BLaER1 treated with 17β-estradiol and CSF1 and Interleukin-3, amounts not matched to agents 10 nM and 100 nM (cell line): ENCODE results near the gene CADPS2.

Source experiments
- H3K27ac ChIP-seq, 11 experiments: shearing (Covaris generic); formaldehyde crosslinking; 2 replicates each; pipeline ENCODE4 v1.8.1; 2022
- H3K27me3 ChIP-seq, 11 experiments: shearing (Covaris generic); formaldehyde crosslinking; 2 replicates each; pipeline ENCODE4 v1.8.1; 2022
- H3K36me3 ChIP-seq, 11 experiments: shearing (Covaris generic); formaldehyde crosslinking; 2 replicates each; pipeline ENCODE4 v1.8.1; 2022
- H3K4me1 ChIP-seq, 10 experiments: shearing (Covaris generic); formaldehyde crosslinking; 2 replicates each; pipeline ENCODE4 v1.8.1; 2022
- H3K4me2 ChIP-seq, 11 experiments: shearing (Covaris generic); formaldehyde crosslinking; 2 replicates each; pipeline ENCODE4 v1.8.1; 2022
- H3K4me3 ChIP-seq, 10 experiments: shearing (Covaris generic); formaldehyde crosslinking; 2 replicates each; pipeline ENCODE4 v1.8.1; 2022
- H3K9ac ChIP-seq, 11 experiments: shearing (Covaris generic); formaldehyde crosslinking; 2 replicates each; pipeline ENCODE4 v1.8.1; 2022
- H3K9me3 ChIP-seq, 11 experiments: shearing (Covaris generic); formaldehyde crosslinking; replicated peaks in 1 of 11; 2 replicates each; pipeline ENCODE4 v1.8.1; 2022
- H4K20me1 ChIP-seq, 11 experiments: shearing (Covaris generic); formaldehyde crosslinking; 2 replicates each; pipeline ENCODE4 v1.8.1; 2022
- Cebpa-rat ChIP-seq, 11 experiments: shearing (Covaris generic); IDR thresholded peaks; 2 replicates each; pipeline ENCODE4 v1.8.1; 2022

CADPS2 gene

DNA sequence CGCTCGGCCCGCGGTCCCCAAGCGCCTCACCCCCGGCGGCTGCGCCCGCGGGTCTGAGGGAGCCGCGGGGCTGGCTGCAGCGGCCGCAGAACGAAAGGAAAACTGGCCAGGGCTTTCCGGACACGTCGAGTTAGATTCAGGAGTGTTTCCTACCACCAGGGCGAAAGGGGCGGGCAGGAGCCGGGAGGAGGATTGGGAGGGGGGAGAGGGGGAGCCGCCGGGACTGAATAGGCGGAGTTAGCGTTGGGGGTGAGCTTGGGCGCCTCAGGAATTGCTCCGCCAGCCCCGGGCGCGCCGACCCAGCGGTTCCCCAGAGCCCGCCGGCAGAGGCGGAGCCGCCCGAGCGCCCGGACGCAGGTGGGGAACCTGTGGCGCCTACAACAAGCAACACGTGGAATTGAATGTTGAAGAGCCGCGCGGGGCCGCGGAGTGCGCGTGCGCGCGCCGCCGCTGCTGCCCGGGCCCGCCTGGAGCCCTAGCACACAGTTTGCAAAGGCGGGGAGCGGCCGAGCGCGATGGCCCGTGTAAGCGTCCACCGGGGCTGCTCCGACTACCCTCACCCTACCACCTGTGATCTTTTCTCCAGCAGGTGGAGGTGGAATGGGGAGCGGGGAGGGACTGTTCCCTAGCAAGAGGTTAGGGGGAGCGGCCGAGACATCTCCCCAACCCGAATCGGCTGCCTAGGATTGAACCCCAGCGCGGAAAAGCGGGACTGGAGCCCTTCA is at the start of gene CADPS2:
Gene CADPS2 (minus strand): TSS at position 104 of the 725 bp plus-strand sequence. CDS start 123 bp downstream, outside the sequence.
- no peak within 1 kb of the TSS for H3K27ac ChIP-seq
- H3K4me2 ChIP-seq, result no peak within 1 kb of the TSS
- no peak within 1 kb of the TSS for H3K9ac ChIP-seq

DNA sequence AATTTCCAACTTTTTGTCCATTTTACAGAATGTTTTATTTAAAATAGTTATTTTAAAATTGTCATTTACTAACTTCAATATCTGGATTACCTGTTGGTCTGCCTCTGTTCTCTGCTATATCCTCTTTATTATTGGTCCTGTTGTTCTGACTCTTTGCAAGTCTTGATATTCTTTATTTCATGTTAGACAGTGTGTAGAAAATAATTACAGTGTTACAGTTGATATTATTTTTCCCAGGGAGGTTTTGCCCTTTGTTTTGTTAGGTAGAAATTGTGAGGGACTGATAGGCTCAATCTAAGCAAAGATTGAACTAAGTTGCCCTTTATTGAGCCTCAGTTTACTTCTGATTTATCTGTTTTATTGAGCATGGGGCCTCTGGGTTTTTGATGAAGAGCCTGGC is 49.4 kb upstream of the CADPS2 start:
- no peak for TF ChIP-seq Cebpa-rat (IDR thresholded peaks at IDR 0.05)
- Histone ChIP-seq H3K36me3 (no peaks in the 10 kb centered on the region), H4K20me1 (no peaks in the 10 kb centered on the region), H3K4me2 (no peak overlapping the region), H3K9ac (no peak overlapping the region), H3K9me3 (no peaks in the 10 kb centered on the region), H3K4me1 (no peaks in the 10 kb centered on the region), H3K27me3 (no peaks in the 10 kb centered on the region), H3K4me3 (no peak overlapping the region), H3K27ac (no peak overlapping the region)

More for the DNA sequence above, at the start of gene CADPS2:
- no peak for TF ChIP-seq Cebpa-rat (IDR thresholded peaks at IDR 0.05)
- Histone ChIP-seq H3K27me3 (no peaks in the 10 kb centered on the region; a peak in 1 of 22 replicates), H3K4me3 (no peak within 1 kb of the TSS), H3K9me3 (peaks cover 15 to 23% (median 20%) of the 10 kb centered on the region in 11 experiments), H3K36me3 (no peaks in the 10 kb centered on the region), H4K20me1 (no peaks in the 10 kb centered on the region; a peak in 1 of 22 replicates), H3K4me1 (no peaks in the 10 kb centered on the region)

DNA sequence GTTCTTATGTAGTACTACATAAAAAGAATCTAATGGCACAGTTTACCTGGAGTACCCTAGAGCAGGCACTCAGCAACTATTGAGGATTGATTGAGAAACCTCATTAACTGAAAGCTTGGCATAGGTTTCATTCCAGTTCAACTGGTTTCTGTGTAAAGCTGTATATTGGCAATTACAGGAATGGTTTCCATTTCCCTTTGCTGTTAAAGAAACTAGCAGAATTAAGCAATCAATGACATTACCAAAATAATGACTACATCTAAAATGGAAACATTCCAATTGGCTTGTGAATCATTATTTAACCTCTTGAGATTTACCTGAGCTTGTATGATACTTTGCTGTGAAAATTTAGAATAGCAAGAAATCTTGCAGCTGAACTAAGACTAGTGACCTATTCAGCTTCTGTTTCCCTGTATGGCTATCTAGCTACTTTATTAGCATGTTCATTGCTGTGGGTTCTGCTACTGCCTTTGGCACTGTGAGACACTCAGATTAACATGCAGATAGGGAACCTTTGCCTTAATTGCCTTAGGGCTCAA is 33.5 kb upstream of the CADPS2 start:
- no peak for TF ChIP-seq Cebpa-rat (IDR thresholded peaks at IDR 0.05)
- H3K27me3 ChIP-seq, result no peaks in the 10 kb centered on the region
- H3K27ac ChIP-seq, result no peak overlapping the region
- H3K4me3 ChIP-seq, result no peak overlapping the region
- no peak overlapping the region for H3K4me2 ChIP-seq
- no peak overlapping the region for H3K9ac ChIP-seq
- H3K9me3 ChIP-seq, result no peaks in the 10 kb centered on the region
- H3K4me1 ChIP-seq, result no peaks in the 10 kb centered on the region
- H3K36me3 ChIP-seq, result no peaks in the 10 kb centered on the region
- no peaks in the 10 kb centered on the region for H4K20me1 ChIP-seq

DNA sequence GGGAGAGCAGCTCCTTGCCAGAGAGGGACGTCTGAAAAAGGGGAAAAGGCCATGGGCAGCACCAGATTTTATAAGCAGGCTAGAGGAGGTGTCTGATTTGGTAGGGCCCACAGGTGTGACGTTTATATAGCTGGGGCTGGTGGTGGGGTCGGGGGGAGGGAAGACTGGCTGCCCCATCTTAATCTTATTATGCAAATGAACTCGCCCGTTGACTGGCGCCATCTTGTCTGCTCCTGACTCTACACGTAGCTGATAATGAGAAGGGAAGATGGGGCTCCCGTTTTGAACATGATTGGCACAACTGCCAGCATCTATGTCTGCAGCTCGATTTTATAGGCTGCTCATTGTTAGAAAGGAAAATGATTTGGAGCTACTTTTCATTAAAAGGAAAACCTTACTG is 28.6 kb upstream of the CADPS2 start:
- no peaks in the 10 kb centered on the region for H3K9me3 ChIP-seq
- no peak overlapping the region for H3K4me3 ChIP-seq
- no peaks in the 10 kb centered on the region for H3K36me3 ChIP-seq
- no peak for TF ChIP-seq Cebpa-rat (IDR thresholded peaks at IDR 0.05)
- no peaks in the 10 kb centered on the region for H3K4me1 ChIP-seq
- H3K9ac ChIP-seq, result no peak overlapping the region
- no peak overlapping the region for H3K4me2 ChIP-seq
- H3K27me3 ChIP-seq, result no peaks in the 10 kb centered on the region
- H3K27ac ChIP-seq, result no peak overlapping the region
- H4K20me1 ChIP-seq, result no peaks in the 10 kb centered on the region

- TF ChIP-seq Cebpa-rat (IDR thresholded peaks at IDR 0.05), result no peak
- H3K27ac ChIP-seq, result no peak overlapping the region
- no peak overlapping the region for H3K4me3 ChIP-seq
Observed at GRCh38 chr7:122913608-122914007, 27.3 kb upstream of the CADPS2 start.

GRCh38 chr7:122902751-122903495 is 16.7 kb upstream of the CADPS2 start:
- no peaks in the 10 kb centered on the region for H3K27me3 ChIP-seq
- H3K36me3 ChIP-seq, result no peaks in the 10 kb centered on the region
- no peaks in the 10 kb centered on the region for H3K9me3 ChIP-seq
- no peak overlapping the region for H3K4me2 ChIP-seq
- H3K4me1 ChIP-seq, result peaks cover 0 to 6% (median 0%) of the 10 kb centered on the region in 10 experiments; a peak in 3 of 20 replicates
- no peak overlapping the region for H3K4me3 ChIP-seq
- H4K20me1 ChIP-seq, result no peaks in the 10 kb centered on the region
- TF ChIP-seq Cebpa-rat (IDR thresholded peaks at IDR 0.05), result no peak
- no peak overlapping the region for H3K9ac ChIP-seq
- H3K27ac ChIP-seq, result no peak overlapping the region

More at GRCh38 chr7:122913608-122914007, 27.3 kb upstream of the CADPS2 start:
- H3K27me3 ChIP-seq, result no peaks in the 10 kb centered on the region
- H3K4me1 ChIP-seq, result no peaks in the 10 kb centered on the region
- no peak overlapping the region for H3K4me2 ChIP-seq
- no peak overlapping the region for H3K9ac ChIP-seq
- no peaks in the 10 kb centered on the region for H3K9me3 ChIP-seq
- no peaks in the 10 kb centered on the region for H3K36me3 ChIP-seq
- no peaks in the 10 kb centered on the region for H4K20me1 ChIP-seq

- H3K36me3 ChIP-seq, result no peaks in the 10 kb centered on the region
- H4K20me1 ChIP-seq, result no peaks in the 10 kb centered on the region
- H3K9me3 ChIP-seq, result no peaks in the 10 kb centered on the region
- H3K4me1 ChIP-seq, result peaks cover 0 to 6% (median 0%) of the 10 kb centered on the region in 10 experiments; a peak in 3 of 20 replicates
- no peaks in the 10 kb centered on the region for H3K27me3 ChIP-seq
- H3K4me3 ChIP-seq, result no peak overlapping the region
- TF ChIP-seq Cebpa-rat (IDR thresholded peaks at IDR 0.05), result no peak
- no peak overlapping the region for H3K4me2 ChIP-seq
- no peak overlapping the region for H3K27ac ChIP-seq
- no peak overlapping the region for H3K9ac ChIP-seq
Observed at GRCh38 chr7:122901250-122901649, 15.0 kb upstream of the CADPS2 start.

GRCh38 chr7:122896509-122896908 is 10.2 kb upstream of the CADPS2 start:
- no peak overlapping the region for H3K4me2 ChIP-seq
- H3K27ac ChIP-seq, result no peak overlapping the region
- no peaks in the 10 kb centered on the region for H3K27me3 ChIP-seq
- no peaks in the 10 kb centered on the region for H3K36me3 ChIP-seq
- no peak for TF ChIP-seq Cebpa-rat (IDR thresholded peaks at IDR 0.05)
- no peaks in the 10 kb centered on the region; a peak in 1 of 22 replicates for H4K20me1 ChIP-seq
- no peak overlapping the region for H3K4me3 ChIP-seq
- H3K4me1 ChIP-seq, result peaks cover 0 to under 1% (median 0%) of the 10 kb centered on the region in 10 experiments; a peak in 1 of 20 replicates
- H3K9ac ChIP-seq, result no peak overlapping the region
- H3K9me3 ChIP-seq, result no peaks in the 10 kb centered on the region

- Histone ChIP-seq H3K27me3 (no peaks in the 10 kb centered on the region), H3K4me1 (no peaks in the 10 kb centered on the region), H3K36me3 (no peaks in the 10 kb centered on the region), H3K4me2 (no peak overlapping the region), H4K20me1 (no peaks in the 10 kb centered on the region; a peak in 1 of 22 replicates), H3K9me3 (no peaks in the 10 kb centered on the region), H3K4me3 (no peak overlapping the region), H3K27ac (no peak overlapping the region), H3K9ac (no peak overlapping the region)
- no peak for TF ChIP-seq Cebpa-rat (IDR thresholded peaks at IDR 0.05)
Observed at GRCh38 chr7:122893486-122893885, 7.2 kb upstream of the CADPS2 start.
